Omental fat pad (tissue), 4 donors: ENCODE data around the gene TTC27. TPM values are rescaled to one million over a fixed set of nuclear protein-coding genes. Genes with fewer than 3 reads are reported as not detected.
"Not testable (repeated sequence)": the region's sequence is repeated elsewhere in the genome, so short reads cannot be mapped to it uniquely, and the experiment has no call there.

Source experiments
- ATAC-seq: fragments of 150-250 bp; one replicate; pipeline ENCODE4 v1.9.1; 2016; ENCODE audit warnings: mild to moderate bottlenecking, moderate library complexity; ENCODE audit not compliant: low FRiP score
- DNase-seq: peaks from one replicate; pipeline ENCODE4 v3.0.0-alpha.2; 2019; ENCODE audit warnings: low spot score
- small RNA-seq: library from RNA; depleted of rRNA; stranded (forward); fragments of <200 nt; gene quantifications from one replicate; pipeline ENCODE3, GENCODE V24; 2016
- total RNA-seq, 4 donors: library from RNA; depleted of rRNA; stranded (reverse); fragments of >200 nt; gene quantifications; one replicate each; pipeline ENCODE4 v1.1.0, GENCODE V29; 2016
- TF ChIP-seq, protein P1 (sequence below), 3 donors: fragments of 450-650 bp; IDR thresholded peaks; one replicate each; pipeline ENCODE4 v1.5.1; 2016 to 2017; ENCODE audit warnings: antibody characterized with exemption in 3 of 3, mild to moderate bottlenecking in 3 of 3, moderate library complexity in 2 of 3

TTC27 gene
- total RNA-seq, 4 donors from 2014 or later: 13.9 to 21.8 (median 15.2) TPM

DNA sequence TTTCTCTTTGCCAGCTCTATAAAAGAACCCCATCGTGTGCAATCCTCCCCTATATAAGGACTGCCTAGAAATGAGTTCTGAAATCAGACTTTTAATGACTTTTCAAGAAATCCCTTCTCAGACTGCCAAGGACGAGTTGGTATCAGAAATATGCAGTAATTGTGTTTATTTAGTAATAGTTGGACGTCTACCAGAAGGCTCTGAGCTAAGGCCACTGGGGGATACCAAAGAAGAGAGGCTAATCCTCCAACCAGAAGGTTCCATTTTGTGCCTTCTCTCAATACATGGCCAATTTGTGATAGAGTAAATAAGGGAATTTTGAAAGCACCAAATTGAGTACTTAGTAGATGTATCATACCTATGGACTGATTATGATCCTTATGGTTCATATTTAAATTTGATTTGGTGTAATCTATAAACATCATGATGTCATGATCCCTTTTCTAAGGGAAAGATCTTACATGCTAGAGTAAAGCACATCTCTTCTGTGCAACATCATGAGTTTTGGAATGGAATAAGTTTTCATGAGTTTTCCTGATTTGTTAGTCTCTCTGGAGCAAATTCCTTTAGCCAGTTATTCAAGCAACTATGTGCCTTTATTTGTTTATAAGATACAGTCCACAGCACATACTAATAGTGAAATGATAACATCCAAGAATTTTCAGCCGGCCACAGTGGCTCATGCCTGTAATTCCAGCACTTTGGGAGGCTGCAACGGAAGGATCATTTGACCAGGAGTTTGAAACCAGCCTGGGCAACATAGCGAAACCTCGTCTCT, 236.7 kb downstream of the TTC27 start:
- no peak for DNase-seq
- ATAC-seq: no peak
- TF ChIP-seq, protein P1, sequence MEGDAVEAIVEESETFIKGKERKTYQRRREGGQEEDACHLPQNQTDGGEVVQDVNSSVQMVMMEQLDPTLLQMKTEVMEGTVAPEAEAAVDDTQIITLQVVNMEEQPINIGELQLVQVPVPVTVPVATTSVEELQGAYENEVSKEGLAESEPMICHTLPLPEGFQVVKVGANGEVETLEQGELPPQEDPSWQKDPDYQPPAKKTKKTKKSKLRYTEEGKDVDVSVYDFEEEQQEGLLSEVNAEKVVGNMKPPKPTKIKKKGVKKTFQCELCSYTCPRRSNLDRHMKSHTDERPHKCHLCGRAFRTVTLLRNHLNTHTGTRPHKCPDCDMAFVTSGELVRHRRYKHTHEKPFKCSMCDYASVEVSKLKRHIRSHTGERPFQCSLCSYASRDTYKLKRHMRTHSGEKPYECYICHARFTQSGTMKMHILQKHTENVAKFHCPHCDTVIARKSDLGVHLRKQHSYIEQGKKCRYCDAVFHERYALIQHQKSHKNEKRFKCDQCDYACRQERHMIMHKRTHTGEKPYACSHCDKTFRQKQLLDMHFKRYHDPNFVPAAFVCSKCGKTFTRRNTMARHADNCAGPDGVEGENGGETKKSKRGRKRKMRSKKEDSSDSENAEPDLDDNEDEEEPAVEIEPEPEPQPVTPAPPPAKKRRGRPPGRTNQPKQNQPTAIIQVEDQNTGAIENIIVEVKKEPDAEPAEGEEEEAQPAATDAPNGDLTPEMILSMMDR (IDR thresholded peaks at IDR 0.05): no peak

DNA sequence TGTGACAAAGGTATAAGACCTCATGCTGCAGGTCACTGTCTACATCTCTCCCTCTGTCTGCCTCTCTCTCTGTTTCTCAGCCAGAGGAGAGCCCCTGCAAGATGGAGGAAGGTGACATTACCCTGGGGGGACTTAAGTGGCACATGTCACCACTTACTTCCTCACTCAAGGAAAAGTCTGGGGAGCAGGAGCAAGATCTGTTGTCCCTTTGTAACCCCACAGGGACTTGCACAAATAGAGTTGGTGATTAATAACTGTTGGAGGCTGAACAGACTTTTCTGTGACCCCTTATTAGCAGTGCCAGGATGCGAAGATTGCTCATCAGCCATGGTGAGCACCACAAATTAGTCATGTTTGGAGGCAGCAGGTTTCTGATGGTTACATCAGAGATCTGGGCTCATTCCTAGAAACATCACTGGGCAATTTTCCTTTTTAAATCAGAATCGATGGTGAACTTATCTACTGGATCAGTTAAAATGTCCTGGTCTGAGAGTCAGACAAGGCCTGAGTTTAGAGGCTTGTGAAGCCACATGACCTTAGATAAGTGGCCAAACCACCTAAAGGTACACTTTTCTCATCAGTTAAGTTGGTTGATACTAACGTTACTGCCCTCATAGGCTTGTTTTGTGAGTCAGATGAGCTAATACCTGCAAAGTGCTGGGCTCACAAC, 237.7 kb downstream of the TTC27 start:
- ATAC-seq (no peak), DNase-seq (no peak)
- TF ChIP-seq, protein P1 (IDR thresholded peaks at IDR 0.05): no peak

DNA sequence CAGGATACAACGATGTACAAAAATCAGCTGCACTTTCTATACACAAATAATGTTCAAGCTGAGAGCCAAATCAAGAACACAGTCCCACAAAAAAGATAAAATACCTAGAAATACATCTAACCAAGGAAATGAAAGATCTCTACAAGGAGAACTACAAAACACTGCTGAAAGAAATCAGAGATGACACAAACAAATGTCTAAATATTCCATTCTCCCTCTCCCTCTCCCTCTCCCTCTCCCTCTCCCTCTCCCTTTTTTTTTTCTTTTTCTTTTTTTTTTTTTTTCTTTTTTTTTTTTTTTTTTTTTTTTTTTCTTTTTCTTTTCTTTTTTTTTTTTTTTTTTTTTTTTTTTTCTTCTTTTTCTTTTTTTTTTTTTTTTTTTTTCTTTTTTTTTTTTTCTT, 238.6 kb downstream of the TTC27 start:
- ATAC-seq, DNase-seq: not testable (repeated sequence)

Small RNAs within 50 kb of the gene (small RNA-seq; reads per million reads assigned to genes)
- gene MIR4765: not detected
